Neural progenitor cell (in vitro differentiated cells): Measurements from ENCODE around the gene CDC42BPA.

ENCODE experiments used
- EZH2 ChIP-seq: fragments of 200-600 bp; sonication (generic); IDR thresholded peaks from 2 replicates; pipeline ENCODE4 v1.6.1; 2017; ENCODE audit warnings: antibody characterized with exemption, mild to moderate bottlenecking, moderate library complexity
- EZH2phosphoT487 ChIP-seq: fragments of 200-600 bp; sonication (generic); IDR thresholded peaks from 2 replicates; pipeline ENCODE4 v1.6.1; 2017; ENCODE audit warnings: antibody characterized with exemption
- TF ChIP-seq, protein P1 (sequence below): fragments of 200-600 bp; sonication (generic); IDR thresholded peaks from 2 replicates; pipeline ENCODE4 v1.5.1; 2017; ENCODE audit warnings: antibody characterized with exemption, mild to moderate bottlenecking

- TF ChIP-seq EZH2phosphoT487 (no peak), EZH2 (no peak)
- TF ChIP-seq, protein P1, sequence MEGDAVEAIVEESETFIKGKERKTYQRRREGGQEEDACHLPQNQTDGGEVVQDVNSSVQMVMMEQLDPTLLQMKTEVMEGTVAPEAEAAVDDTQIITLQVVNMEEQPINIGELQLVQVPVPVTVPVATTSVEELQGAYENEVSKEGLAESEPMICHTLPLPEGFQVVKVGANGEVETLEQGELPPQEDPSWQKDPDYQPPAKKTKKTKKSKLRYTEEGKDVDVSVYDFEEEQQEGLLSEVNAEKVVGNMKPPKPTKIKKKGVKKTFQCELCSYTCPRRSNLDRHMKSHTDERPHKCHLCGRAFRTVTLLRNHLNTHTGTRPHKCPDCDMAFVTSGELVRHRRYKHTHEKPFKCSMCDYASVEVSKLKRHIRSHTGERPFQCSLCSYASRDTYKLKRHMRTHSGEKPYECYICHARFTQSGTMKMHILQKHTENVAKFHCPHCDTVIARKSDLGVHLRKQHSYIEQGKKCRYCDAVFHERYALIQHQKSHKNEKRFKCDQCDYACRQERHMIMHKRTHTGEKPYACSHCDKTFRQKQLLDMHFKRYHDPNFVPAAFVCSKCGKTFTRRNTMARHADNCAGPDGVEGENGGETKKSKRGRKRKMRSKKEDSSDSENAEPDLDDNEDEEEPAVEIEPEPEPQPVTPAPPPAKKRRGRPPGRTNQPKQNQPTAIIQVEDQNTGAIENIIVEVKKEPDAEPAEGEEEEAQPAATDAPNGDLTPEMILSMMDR, result no peak
Measured at GRCh38 chr1:227191607-227192006, 126.7 kb downstream of the CDC42BPA start.
